Measurements from ENCODE around the gene EBLN2. TPM values are rescaled to one million over a fixed set of nuclear protein-coding genes. Genes with fewer than 3 reads are reported as not detected.

The EBLN2 gene
- 8.9 and 9.8 TPM in 2 replicates for total RNA-seq

DNA sequence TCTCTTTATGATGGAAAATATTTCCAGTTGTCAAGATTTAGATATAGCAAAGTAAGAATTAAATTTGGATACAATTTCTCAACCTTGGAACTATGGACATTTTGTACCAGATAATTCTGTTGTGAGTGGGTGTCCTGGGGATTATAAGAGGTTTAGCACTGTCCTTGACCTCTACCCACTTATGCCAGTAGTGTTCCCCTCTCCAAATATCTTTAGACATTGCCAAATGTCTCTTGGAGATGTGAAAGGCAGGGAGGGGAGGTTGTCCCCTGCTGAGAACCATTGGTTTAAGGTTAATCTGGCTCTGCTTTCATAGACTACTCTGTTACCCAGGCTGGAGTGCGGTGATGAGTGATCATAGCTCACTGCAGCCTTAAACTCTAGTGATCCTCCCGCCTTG, at the start of gene EBLN2:
Gene EBLN2 (plus strand): TSS at position 244 of the 400 bp plus-strand sequence. CDS start 423 bp downstream, outside the sequence.

Small RNA genes within 50 kb of the gene (small RNA-seq; reads per million reads assigned to genes)
- gene RNU2-64P (10.1 reads per million, percentile 95 among the genes with 10 or more reads in this experiment), gene RNU6-557P (not detected), gene RNU7-19P (0.29 reads per million, percentile 5 among the genes with 10 or more reads in this experiment)

Other genes with a start within 250 kb of the EBLN2 start
- gene SHQ1, start 213.2 kb upstream of the EBLN2 start, total RNA-seq = 14.1 and 18.5 TPM in 2 replicates
- 0.65 and 0.79 TPM in 2 replicates for gene GXYLT2, start 173.6 kb upstream of the EBLN2 start, total RNA-seq
- 62.9 and 68.7 TPM in 2 replicates for gene PPP4R2, start 64.8 kb upstream of the EBLN2 start, total RNA-seq